Measurements from ENCODE around the gene RSRC1.

DNA sequence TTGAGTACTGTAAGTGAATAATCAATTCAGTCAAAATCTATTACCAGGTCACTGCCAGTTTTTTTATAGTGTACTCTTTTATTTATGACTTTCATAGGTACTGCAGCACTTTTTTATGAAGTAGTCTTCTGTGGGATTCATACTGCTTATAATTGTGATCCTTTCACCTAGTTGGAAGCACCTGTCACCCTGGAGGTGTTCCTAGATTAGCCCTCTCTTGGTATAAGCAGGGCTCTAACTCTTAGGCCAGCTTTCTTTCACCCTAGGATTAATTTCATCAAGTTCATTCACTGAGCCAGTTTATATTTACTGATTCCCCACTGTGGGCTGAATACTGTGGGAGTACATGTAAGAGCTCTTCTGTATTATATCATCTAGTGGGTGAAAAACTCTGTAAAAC lies 395.2 kb downstream of the RSRC1 start:
- TF ChIP-seq, protein P1, sequence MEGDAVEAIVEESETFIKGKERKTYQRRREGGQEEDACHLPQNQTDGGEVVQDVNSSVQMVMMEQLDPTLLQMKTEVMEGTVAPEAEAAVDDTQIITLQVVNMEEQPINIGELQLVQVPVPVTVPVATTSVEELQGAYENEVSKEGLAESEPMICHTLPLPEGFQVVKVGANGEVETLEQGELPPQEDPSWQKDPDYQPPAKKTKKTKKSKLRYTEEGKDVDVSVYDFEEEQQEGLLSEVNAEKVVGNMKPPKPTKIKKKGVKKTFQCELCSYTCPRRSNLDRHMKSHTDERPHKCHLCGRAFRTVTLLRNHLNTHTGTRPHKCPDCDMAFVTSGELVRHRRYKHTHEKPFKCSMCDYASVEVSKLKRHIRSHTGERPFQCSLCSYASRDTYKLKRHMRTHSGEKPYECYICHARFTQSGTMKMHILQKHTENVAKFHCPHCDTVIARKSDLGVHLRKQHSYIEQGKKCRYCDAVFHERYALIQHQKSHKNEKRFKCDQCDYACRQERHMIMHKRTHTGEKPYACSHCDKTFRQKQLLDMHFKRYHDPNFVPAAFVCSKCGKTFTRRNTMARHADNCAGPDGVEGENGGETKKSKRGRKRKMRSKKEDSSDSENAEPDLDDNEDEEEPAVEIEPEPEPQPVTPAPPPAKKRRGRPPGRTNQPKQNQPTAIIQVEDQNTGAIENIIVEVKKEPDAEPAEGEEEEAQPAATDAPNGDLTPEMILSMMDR (IDR thresholded peaks at IDR 0.05): no peak
- TF ChIP-seq POLR2A (IDR thresholded peaks at IDR 0.05): no peak

All from esophagus squamous epithelium (tissue), 4 donors.